Measurements from ENCODE around the gene CRIP2.

DNA sequence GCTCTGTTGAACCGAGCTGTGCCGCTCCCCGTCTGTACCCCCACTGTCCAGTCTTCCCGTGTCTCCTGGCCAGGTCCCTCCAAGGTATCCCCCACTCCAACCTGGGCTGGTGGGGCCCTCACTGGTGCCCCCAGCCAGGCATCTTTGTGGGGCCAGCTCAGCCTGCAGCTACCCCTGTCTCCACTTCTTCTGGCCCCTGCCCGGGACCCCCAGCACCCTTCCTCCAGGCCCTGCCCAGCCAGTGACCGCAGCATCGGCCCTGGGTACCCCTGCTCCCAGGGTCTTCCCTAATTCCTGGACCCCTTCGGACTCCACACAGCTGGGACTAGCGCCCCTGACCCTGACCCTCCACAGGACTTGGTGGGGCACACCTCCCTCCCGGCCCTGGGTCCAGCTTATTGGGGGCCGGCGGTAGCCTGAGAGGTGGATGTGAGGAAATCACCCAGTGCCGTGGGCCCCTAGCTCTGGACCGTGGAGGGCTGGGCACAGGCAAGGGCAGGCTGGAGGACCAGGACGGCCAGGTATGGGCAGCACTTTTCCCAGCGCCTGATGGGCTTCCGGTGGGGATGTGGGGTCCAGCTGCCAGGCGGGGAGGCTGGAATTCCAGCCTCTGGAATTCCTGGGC lies 8.0 kb downstream of the CRIP2 start:
- no peak for TF ChIP-seq POLR2A (IDR thresholded peaks at IDR 0.05)
- TF ChIP-seq, protein P1, sequence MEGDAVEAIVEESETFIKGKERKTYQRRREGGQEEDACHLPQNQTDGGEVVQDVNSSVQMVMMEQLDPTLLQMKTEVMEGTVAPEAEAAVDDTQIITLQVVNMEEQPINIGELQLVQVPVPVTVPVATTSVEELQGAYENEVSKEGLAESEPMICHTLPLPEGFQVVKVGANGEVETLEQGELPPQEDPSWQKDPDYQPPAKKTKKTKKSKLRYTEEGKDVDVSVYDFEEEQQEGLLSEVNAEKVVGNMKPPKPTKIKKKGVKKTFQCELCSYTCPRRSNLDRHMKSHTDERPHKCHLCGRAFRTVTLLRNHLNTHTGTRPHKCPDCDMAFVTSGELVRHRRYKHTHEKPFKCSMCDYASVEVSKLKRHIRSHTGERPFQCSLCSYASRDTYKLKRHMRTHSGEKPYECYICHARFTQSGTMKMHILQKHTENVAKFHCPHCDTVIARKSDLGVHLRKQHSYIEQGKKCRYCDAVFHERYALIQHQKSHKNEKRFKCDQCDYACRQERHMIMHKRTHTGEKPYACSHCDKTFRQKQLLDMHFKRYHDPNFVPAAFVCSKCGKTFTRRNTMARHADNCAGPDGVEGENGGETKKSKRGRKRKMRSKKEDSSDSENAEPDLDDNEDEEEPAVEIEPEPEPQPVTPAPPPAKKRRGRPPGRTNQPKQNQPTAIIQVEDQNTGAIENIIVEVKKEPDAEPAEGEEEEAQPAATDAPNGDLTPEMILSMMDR (IDR thresholded peaks at IDR 0.05), result no peak
